Endothelial cell of umbilical vein (primary cell): ENCODE results near the gene PODXL2. TPM values are rescaled to one million over a fixed set of nuclear protein-coding genes. Genes with fewer than 3 reads are reported as not detected.

Source experiments
- BruUV-seq: library from RNA; stranded (reverse); fragments of 400-500 nt; replicated peaks from 2 replicates; lab custom pipeline; 2021; lab: Mats Ljungman, UMichigan
- CTCF ChIA-PET: fragments of 300-600, 350-600 bp; sonication (Branson Sonifier 250); formaldehyde crosslinking; loops from one replicate; lab custom pipeline; 2021; ENCODE audit warnings: antibody characterized with exemption, inconsistent platforms; lab: Charles Lee
- POLR2A ChIA-PET: fragments of 300-600, 350-600 bp; sonication (Branson Sonifier 250); formaldehyde crosslinking; loops from one replicate; lab custom pipeline; 2021; ENCODE audit warnings: antibody characterized with exemption, inconsistent platforms; lab: Charles Lee
- DNase-seq: peaks from one replicate; pipeline ENCODE4 v3.0.0-alpha.2; 2011; ENCODE audit warnings: low read depth, low spot score
- FAIRE-seq: peaks from 2 replicates; lab custom pipeline; 2011; peaks lifted over from hg19 to GRCh38; lab: Jason Lieb, UNC
- H2AFZ ChIP-seq: 2 replicates; pipeline ENCODE4 v1.6.0; 2012; ENCODE audit warnings: low read depth, low read length, control low read depth, inconsistent platforms
- H3K27ac ChIP-seq: 2 replicates; pipeline ENCODE4 v1.5.1; 2011; ENCODE audit warnings: low read depth, mild to moderate bottlenecking, control low read depth, low read length, moderate library complexity; ENCODE audit not compliant: insufficient read depth
- H3K27me3 ChIP-seq, 2 experiments: 2 replicates each; pipeline versions ENCODE4 v1.6.0 to v1.6.1; 2011; ENCODE audit warnings: low read length in 2 of 2, mixed read lengths in 1 of 2; ENCODE audit not compliant: control insufficient read depth in 2 of 2, insufficient read depth in 2 of 2
- H3K36me3 ChIP-seq, 2 experiments: 2 replicates in 1 of 2; 3 replicates in 1 of 2; pipeline ENCODE4 v1.5.1; 2011; ENCODE audit warnings: low read length in 2 of 2, mild to moderate bottlenecking in 1 of 2, moderate library complexity in 1 of 2; ENCODE audit not compliant: control insufficient read depth in 2 of 2, insufficient read depth in 2 of 2; ENCODE audit errors: extremely low read depth in 1 of 2
- H3K4me1 ChIP-seq: 3 replicates; pipeline ENCODE4 v1.5.1; 2011; ENCODE audit warnings: mild to moderate bottlenecking, low read length; ENCODE audit not compliant: control insufficient read depth, insufficient read depth; ENCODE audit errors: extremely low read depth
- H3K4me2 ChIP-seq: 2 replicates; pipeline ENCODE4 v1.6.1; 2011; ENCODE audit warnings: low read length, control low read depth, mixed read lengths; ENCODE audit not compliant: insufficient read depth
- H3K4me3 ChIP-seq, 3 experiments: fragments of 200-600 bp in 1 of 3; sonication (generic), shearing (Covaris generic) in 1 of 3; replicated peaks in 1 of 3; 2 replicates each; pipeline ENCODE4 v1.5.1; 2011 to 2016; ENCODE audit warnings: control low read depth in 3 of 3, low read length in 3 of 3, mild to moderate bottlenecking in 2 of 3, inconsistent platforms in 1 of 3, low read depth in 1 of 3, moderate library complexity in 1 of 3; ENCODE audit not compliant: insufficient read depth in 1 of 3
- H3K79me2 ChIP-seq: 2 replicates; pipeline ENCODE4 v1.6.0; 2012; ENCODE audit warnings: low read length, inconsistent platforms; ENCODE audit not compliant: control insufficient read depth, insufficient read depth
- H3K9ac ChIP-seq: replicated peaks from 2 replicates; pipeline ENCODE3; 2011; ENCODE audit warnings: low read length, control low read depth; ENCODE audit not compliant: insufficient read depth; ENCODE audit errors: extremely low read depth
- H3K9me1 ChIP-seq: replicated peaks from 3 replicates; pipeline ENCODE4 v1.6.0; 2011; ENCODE audit warnings: mild to moderate bottlenecking, low read length; ENCODE audit not compliant: control insufficient read depth, insufficient read depth; ENCODE audit errors: extremely low read depth
- H3K9me3 ChIP-seq: replicated peaks from 2 replicates; pipeline ENCODE4 v1.5.1; 2012; ENCODE audit warnings: low read length, inconsistent platforms; ENCODE audit not compliant: control insufficient read depth, insufficient read depth
- H4K20me1 ChIP-seq: replicated peaks from 2 replicates; pipeline ENCODE3; 2011; ENCODE audit warnings: mild to moderate bottlenecking, low read length; ENCODE audit not compliant: control insufficient read depth, insufficient read depth; ENCODE audit errors: extremely low read depth
- EZH2 ChIP-seq: IDR thresholded peaks from 2 replicates; pipeline ENCODE4 v1.6.1; 2012; ENCODE audit warnings: borderline replicate concordance, low read depth, mild to moderate bottlenecking, moderate library complexity, low read length, inconsistent platforms; ENCODE audit not compliant: severe bottlenecking
- FOS ChIP-seq: IDR thresholded peaks from 2 replicates; pipeline ENCODE4 v1.6.1; 2011; ENCODE audit warnings: mild to moderate bottlenecking, low read length, moderate library complexity, borderline replicate concordance; ENCODE audit not compliant: insufficient read depth
- GATA2 ChIP-seq: IDR thresholded peaks from 2 replicates; pipeline ENCODE4 v1.7.0; 2011; ENCODE audit warnings: low read depth, mild to moderate bottlenecking, moderate library complexity, mixed read lengths, low read length; ENCODE audit not compliant: insufficient read length, insufficient read depth
- JUN ChIP-seq: IDR thresholded peaks from 2 replicates; pipeline ENCODE4 v1.6.1; 2011; ENCODE audit warnings: borderline replicate concordance, low read depth; ENCODE audit not compliant: insufficient read length, insufficient read depth
- MAX ChIP-seq: IDR thresholded peaks from 2 replicates; pipeline ENCODE4 v1.6.1; 2011; ENCODE audit not compliant: insufficient read depth, insufficient read length
- MYC ChIP-seq: IDR thresholded peaks from one replicate; pipeline ENCODE4 v1.6.1; 2011; ENCODE audit warnings: mild to moderate bottlenecking, low read depth, low read length
- POLR2A ChIP-seq: IDR thresholded peaks from 2 replicates; pipeline ENCODE4 v1.6.1; 2012; ENCODE audit warnings: low read depth, mild to moderate bottlenecking, control low read depth, low read length
- POLR2AphosphoS5 ChIP-seq: IDR thresholded peaks from 2 replicates; pipeline ENCODE4 v1.6.1; 2012; ENCODE audit warnings: low read depth, mild to moderate bottlenecking, control low read depth, low read length, moderate library complexity; ENCODE audit not compliant: insufficient read depth
- dilution Hi-C: fragments of 300-500 bp; cut with MboI; formaldehyde crosslinking; loops from one replicate; pipeline ENCODE4 v1.15.0; 2019; ENCODE audit warnings: low sequenced_read_pairs; ENCODE audit not compliant: extremely low pct_ligation_motif_present
- intact Hi-C: fragments of 100-400 bp; cut with micrococcal nuclease; formaldehyde crosslinking; loops from one replicate; pipeline ENCODE4 v1.10.0; 2022
- polyA plus RNA-seq, 4 experiments: library from polyadenylated mRNA; depleted of rRNA in 3 of 4; stranded (reverse) in 3 of 4; unstranded in 1 of 4; fragments of >200 nt; gene quantifications; 2 replicates each; pipeline versions ENCODE4 v1.2.1 to v1.2.3, GENCODE V29; 2011 to 2012; ENCODE audit warnings: missing spikeins in 1 of 4
- total RNA-seq: library from RNA; stranded (reverse); gene quantifications from 2 replicates; pipeline ENCODE4 v1.2.3, GENCODE V29; 2021
- TF ChIP-seq, protein P1 (sequence below), 2 donors: IDR thresholded peaks; 1 replicate in 1 of 2; 2 replicates in 1 of 2; pipeline ENCODE4 v1.5.1; 2011; ENCODE audit warnings: low read length in 2 of 2, mild to moderate bottlenecking in 2 of 2, moderate library complexity in 2 of 2, control low read depth in 1 of 2, inconsistent platforms in 1 of 2, low read depth in 1 of 2; ENCODE audit not compliant: insufficient read depth in 1 of 2; ENCODE audit errors: extremely low read depth in 1 of 2

PODXL2 gene
- total and polyA plus RNA-seq, 2 donors (not counting 3 experiments of a cell fraction or from before 2014, with no cell fraction given): 5.5 to 6.5 TPM

DNA sequence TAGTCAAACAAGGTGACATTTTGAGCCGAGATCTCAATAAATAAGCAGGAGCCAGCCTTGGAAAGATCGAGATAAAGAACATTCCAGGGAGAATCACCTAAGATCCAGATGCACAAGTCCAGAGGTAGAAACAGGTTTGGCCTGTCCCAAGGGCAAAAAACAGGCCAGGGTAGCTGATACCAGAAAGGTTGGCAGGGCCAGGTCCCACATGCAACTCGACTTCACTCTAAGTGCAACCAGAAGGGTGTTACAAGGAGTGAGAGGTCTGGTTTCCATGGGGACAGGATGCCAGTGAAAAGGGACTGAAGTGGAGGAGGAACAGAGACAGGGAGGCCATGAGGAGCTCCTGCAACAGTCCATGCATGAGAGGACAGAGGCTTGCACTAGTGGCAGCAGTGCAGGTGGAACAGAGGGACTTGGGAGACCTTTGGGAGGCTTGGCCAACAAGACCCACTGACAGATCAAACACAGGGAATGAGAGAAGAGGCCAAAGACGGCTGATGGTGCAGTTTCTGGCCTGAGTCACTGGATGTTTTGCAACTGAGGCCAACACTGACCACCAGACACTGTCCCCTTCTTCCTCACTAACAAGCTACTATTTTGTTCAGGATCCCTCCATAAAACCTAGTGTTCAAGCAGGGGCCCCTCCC is 43.7 kb upstream of the PODXL2 start:
- ChIA-PET CTCF (interaction anchor here (9.2 kb wide), 1 partner anchor 10 kb away, joined by 108 read pairs; no protein-coding TSS in a partner anchor), POLR2A (no interaction called here)
- BruUV-seq: no TSS peak
- dilution Hi-C loops (no loop called here), intact Hi-C loops (no loop called here)
- no peaks in the 10 kb centered on the region for H3K9me1 ChIP-seq
- no peak overlapping the region for H2AFZ ChIP-seq
- H3K27me3 ChIP-seq: no peaks in the 10 kb centered on the region
- H3K4me1 ChIP-seq: peaks cover 8% of the 10 kb centered on the region
- H3K9ac ChIP-seq: no peak overlapping the region
- H3K4me2 ChIP-seq: no peak overlapping the region
- no peak overlapping the region for H3K27ac ChIP-seq
- FAIRE-seq: no peak
- H3K79me2 ChIP-seq: peaks cover 55% of the 10 kb centered on the region
- H3K9me3 ChIP-seq: no peaks in the 10 kb centered on the region
- no peak for DNase-seq
- H3K4me3 ChIP-seq: no peak overlapping the region
- H3K36me3 ChIP-seq: no peaks in the 10 kb centered on the region
- TF ChIP-seq MYC (no peak), POLR2A (no peak), MAX (no peak), FOS (no peak), GATA2 (no peak), JUN (no peak), POLR2AphosphoS5 (no peak), EZH2 (no peak)
- TF ChIP-seq, protein P1, sequence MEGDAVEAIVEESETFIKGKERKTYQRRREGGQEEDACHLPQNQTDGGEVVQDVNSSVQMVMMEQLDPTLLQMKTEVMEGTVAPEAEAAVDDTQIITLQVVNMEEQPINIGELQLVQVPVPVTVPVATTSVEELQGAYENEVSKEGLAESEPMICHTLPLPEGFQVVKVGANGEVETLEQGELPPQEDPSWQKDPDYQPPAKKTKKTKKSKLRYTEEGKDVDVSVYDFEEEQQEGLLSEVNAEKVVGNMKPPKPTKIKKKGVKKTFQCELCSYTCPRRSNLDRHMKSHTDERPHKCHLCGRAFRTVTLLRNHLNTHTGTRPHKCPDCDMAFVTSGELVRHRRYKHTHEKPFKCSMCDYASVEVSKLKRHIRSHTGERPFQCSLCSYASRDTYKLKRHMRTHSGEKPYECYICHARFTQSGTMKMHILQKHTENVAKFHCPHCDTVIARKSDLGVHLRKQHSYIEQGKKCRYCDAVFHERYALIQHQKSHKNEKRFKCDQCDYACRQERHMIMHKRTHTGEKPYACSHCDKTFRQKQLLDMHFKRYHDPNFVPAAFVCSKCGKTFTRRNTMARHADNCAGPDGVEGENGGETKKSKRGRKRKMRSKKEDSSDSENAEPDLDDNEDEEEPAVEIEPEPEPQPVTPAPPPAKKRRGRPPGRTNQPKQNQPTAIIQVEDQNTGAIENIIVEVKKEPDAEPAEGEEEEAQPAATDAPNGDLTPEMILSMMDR (IDR thresholded peaks at IDR 0.05; ENCODE audit: extremely low read depth in 1 of 2, insufficient read depth in 1 of 2, low read depth in 1 of 2, low read length in 2 of 2): no peak
- no peaks in the 10 kb centered on the region for H4K20me1 ChIP-seq
